H9 (cell line): Measurements from ENCODE around the gene DPP10. TPM values are rescaled to one million over a fixed set of nuclear protein-coding genes. Genes with fewer than 3 reads are reported as not detected.

Experiments used
- DNase-seq: peaks from one replicate; pipeline ENCODE4 v3.0.0-alpha.2; 2017
- H2AFZ ChIP-seq: one replicate; pipeline ENCODE4 v1.6.1; 2013; ENCODE audit warnings: mild to moderate bottlenecking, low read length, control low read depth, moderate library complexity
- H2AK5ac ChIP-seq: 2 replicates; pipeline ENCODE4 v1.6.1; 2013; ENCODE audit warnings: low read length, control low read depth, mixed read lengths; ENCODE audit not compliant: insufficient read length
- H2BK120ac ChIP-seq: one replicate; pipeline ENCODE4 v1.6.1; 2013; ENCODE audit warnings: low read depth, mild to moderate bottlenecking, low read length, control low read depth, inconsistent platforms; ENCODE audit not compliant: poor library complexity, severe bottlenecking
- H2BK12ac ChIP-seq: 2 replicates; pipeline ENCODE4 v1.6.1; 2013; ENCODE audit warnings: low read length, control low read depth, mixed read lengths, low read depth; ENCODE audit not compliant: insufficient read length
- H2BK15ac ChIP-seq: 2 replicates; pipeline ENCODE4 v1.6.1; 2013; ENCODE audit warnings: low read depth, low read length, control low read depth
- H2BK20ac ChIP-seq: one replicate; pipeline ENCODE4 v1.6.1; 2013; ENCODE audit warnings: low read depth, mild to moderate bottlenecking, low read length, control low read depth, inconsistent platforms; ENCODE audit not compliant: poor library complexity, severe bottlenecking
- H2BK5ac ChIP-seq: 2 replicates; pipeline ENCODE4 v1.6.1; 2013; ENCODE audit warnings: low read length, control low read depth, mixed read lengths; ENCODE audit not compliant: insufficient read length
- H3K14ac ChIP-seq: 2 replicates; pipeline ENCODE4 v1.6.1; 2013; ENCODE audit warnings: low read length, control low read depth; ENCODE audit not compliant: insufficient read depth
- H3K18ac ChIP-seq: 2 replicates; pipeline ENCODE4 v1.6.1; 2013; ENCODE audit warnings: low read depth, mild to moderate bottlenecking, mixed read lengths, low read length, control low read depth; ENCODE audit not compliant: insufficient read length
- H3K23ac ChIP-seq: 2 replicates; pipeline ENCODE4 v1.6.1; 2013; ENCODE audit warnings: low read length, control low read depth, mixed read lengths, low read depth; ENCODE audit not compliant: insufficient read length
- H3K23me2 ChIP-seq: 2 replicates; pipeline ENCODE4 v1.6.1; 2013; ENCODE audit warnings: low read depth, mild to moderate bottlenecking, mixed read lengths, low read length, control low read depth; ENCODE audit not compliant: insufficient read length, poor library complexity, severe bottlenecking
- H3K27ac ChIP-seq: 2 replicates; pipeline ENCODE4 v1.5.1; 2013; ENCODE audit warnings: low read length, control low read depth, mixed read lengths, low read depth; ENCODE audit not compliant: insufficient read length
- H3K27me3 ChIP-seq: 2 replicates; pipeline ENCODE4 v1.6.1; 2013; ENCODE audit warnings: low read length, control low read depth, inconsistent platforms; ENCODE audit not compliant: insufficient read depth
- H3K4ac ChIP-seq: 2 replicates; pipeline ENCODE4 v1.6.1; 2013; ENCODE audit warnings: low read depth, mild to moderate bottlenecking, control low read depth, inconsistent platforms, low read length, moderate library complexity
- H3K4me1 ChIP-seq: 2 replicates; pipeline ENCODE4 v1.6.1; 2013; ENCODE audit warnings: low read length, control low read depth, inconsistent platforms; ENCODE audit not compliant: insufficient read depth
- H3K4me2 ChIP-seq: 2 replicates; pipeline ENCODE4 v1.6.1; 2013; ENCODE audit warnings: low read length, control low read depth, mixed read lengths; ENCODE audit not compliant: insufficient read length, insufficient read depth
- H3K56ac ChIP-seq: 2 replicates; pipeline ENCODE4 v1.6.1; 2013; ENCODE audit warnings: low read depth, mild to moderate bottlenecking, mixed read lengths, low read length, control low read depth; ENCODE audit not compliant: insufficient read length
- H3K79me1 ChIP-seq: 2 replicates; pipeline ENCODE4 v1.6.1; 2013; ENCODE audit warnings: low read depth, mild to moderate bottlenecking, moderate library complexity, low read length, control low read depth, inconsistent platforms; ENCODE audit not compliant: insufficient read depth, poor library complexity, severe bottlenecking
- H3K79me2 ChIP-seq: 2 replicates; pipeline ENCODE4 v1.6.1; 2013; ENCODE audit warnings: low read length, control low read depth, inconsistent platforms; ENCODE audit not compliant: insufficient read depth
- H3K9ac ChIP-seq: 2 replicates; pipeline ENCODE4 v1.6.1; 2013; ENCODE audit warnings: low read length, control low read depth, mixed read lengths; ENCODE audit not compliant: insufficient read length; ENCODE audit errors: extremely low read depth
- H3K9me3 ChIP-seq: one replicate; pipeline ENCODE4 v1.6.1; 2013; ENCODE audit warnings: low read depth, low read length, inconsistent platforms; ENCODE audit not compliant: control insufficient read depth
- H3T11ph ChIP-seq: one replicate; pipeline ENCODE4 v1.6.1; 2013; ENCODE audit warnings: mild to moderate bottlenecking, low read length, control low read depth, inconsistent platforms
- H4K20me1 ChIP-seq: one replicate; pipeline ENCODE4 v1.6.1; 2013; ENCODE audit not compliant: control insufficient read depth, insufficient read length, insufficient read depth
- H4K5ac ChIP-seq: 2 replicates; pipeline ENCODE4 v1.6.1; 2013; ENCODE audit warnings: low read depth, mild to moderate bottlenecking, mixed read lengths, low read length, control low read depth; ENCODE audit not compliant: insufficient read length
- H4K8ac ChIP-seq: replicated peaks from 2 replicates; pipeline ENCODE4 v1.6.1; 2013; ENCODE audit warnings: low read length, control low read depth, mixed read lengths, low read depth; ENCODE audit not compliant: insufficient read length
- H4K91ac ChIP-seq: 2 replicates; pipeline ENCODE4 v1.6.1; 2013; ENCODE audit warnings: low read depth, mild to moderate bottlenecking, moderate library complexity, mixed read lengths, low read length, control low read depth; ENCODE audit not compliant: insufficient read length
- H3K27ac Mint-ChIP-seq, 3 experiments: 2 replicates in 2 of 3; 3 replicates in 1 of 3; pipeline ENCODE4 v1.8.0; 2020 to 2021; ENCODE audit warnings: mixed read lengths in 3 of 3, mild to moderate bottlenecking in 1 of 3, moderate library complexity in 1 of 3
- H3K27me3 Mint-ChIP-seq: 2 replicates; pipeline ENCODE4 v1.8.0; 2021; ENCODE audit warnings: low read depth, mild to moderate bottlenecking, moderate library complexity, mixed read lengths
- H3K36me3 Mint-ChIP-seq, 3 experiments: 2 replicates in 2 of 3; 3 replicates in 1 of 3; pipeline ENCODE4 v1.8.0; 2020 to 2021; ENCODE audit warnings: low read depth in 3 of 3, mixed read lengths in 3 of 3; ENCODE audit not compliant: insufficient read depth in 1 of 3
- H3K4me1 Mint-ChIP-seq, 2 experiments: 2 replicates each; pipeline ENCODE4 v1.8.0; 2020; ENCODE audit warnings: mixed read lengths in 2 of 2
- H3K4me3 Mint-ChIP-seq, 2 experiments: 2 replicates in 1 of 2; 3 replicates in 1 of 2; pipeline ENCODE4 v1.8.0; 2020 to 2021; ENCODE audit warnings: mild to moderate bottlenecking in 2 of 2, mixed read lengths in 2 of 2, moderate library complexity in 1 of 2
- H3K9me3 Mint-ChIP-seq, 2 experiments: 2 replicates in 1 of 2; 3 replicates in 1 of 2; pipeline ENCODE4 v1.8.0; 2020; ENCODE audit warnings: mild to moderate bottlenecking in 2 of 2, mixed read lengths in 2 of 2, moderate library complexity in 1 of 2
- WGBS: extraction: QIAGEN DNeasy Blood & Tissue Kit; methylation state at CpG from one replicate; pipeline ENCODE4 v1.1.7; 2013; ENCODE audit warnings: missing lambda C conversion rate, low lambda C conversion rate, mixed read lengths; ENCODE audit not compliant: insufficient read length; ENCODE audit errors: extremely low coverage; 5-methylcytosine and 5-hydroxymethylcytosine counted together
- total RNA-seq: library from RNA; stranded (reverse); gene quantifications from 2 replicates; pipeline ENCODE4 v1.2.1, GENCODE V29; 2021
- TF ChIP-seq, protein P1 (sequence below): fragments of 200-600 bp; sonication (generic); conservative IDR thresholded peaks from 3 replicates; pipeline ENCODE4 v1.8.0; 2021; ENCODE audit warnings: antibody characterized with exemption, mild to moderate bottlenecking

Gene DPP10
- total RNA-seq, 1 experiment from 2014 or later = 11.3 TPM

DNA sequence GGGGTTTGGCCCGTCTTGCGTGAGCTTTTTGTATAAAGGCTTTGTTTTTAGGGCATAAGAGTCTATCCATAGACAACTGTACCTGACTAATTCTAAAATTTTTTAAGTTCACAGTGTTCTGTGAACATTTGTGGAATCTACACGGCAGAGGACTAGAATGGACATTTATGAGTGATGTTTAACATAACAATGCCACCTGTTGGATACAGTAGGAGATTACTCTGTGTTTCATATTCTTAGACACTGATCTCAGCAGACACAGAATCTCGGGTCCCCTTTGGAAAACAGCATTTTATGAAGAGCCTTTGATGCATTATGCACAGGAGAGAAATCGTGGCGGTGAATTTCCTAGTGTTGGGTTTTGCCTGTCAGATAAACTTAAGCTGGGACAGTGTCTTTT lies 752.2 kb downstream of the DPP10 start:
- peaks cover 0 to 3% (median 0%) of the 10 kb centered on the region in 3 experiments; a peak in 1 of 7 replicates for H3K36me3 Mint-ChIP-seq
- no peaks in the 10 kb centered on the region; a peak in 1 of 4 replicates for H3K4me1 Mint-ChIP-seq
- H3K23ac ChIP-seq = no peak overlapping the region
- no peaks in the 10 kb centered on the region for H3K4me1 ChIP-seq
- H3K27me3 ChIP-seq = no peaks in the 10 kb centered on the region
- H2BK12ac ChIP-seq = no peak overlapping the region
- H3K14ac ChIP-seq = no peak overlapping the region
- H3K4me3 Mint-ChIP-seq = no peak overlapping the region
- H3K79me1 ChIP-seq = no peaks in the 10 kb centered on the region
- no peak overlapping the region for H3K9ac ChIP-seq
- H3K27me3 Mint-ChIP-seq = no peaks in the 10 kb centered on the region
- no peak overlapping the region for H2BK15ac ChIP-seq
- WGBS = no CpG with 5 or more reads among the region's 6 CpGs
- H4K8ac ChIP-seq = no peak overlapping the region
- TF ChIP-seq, protein P1, sequence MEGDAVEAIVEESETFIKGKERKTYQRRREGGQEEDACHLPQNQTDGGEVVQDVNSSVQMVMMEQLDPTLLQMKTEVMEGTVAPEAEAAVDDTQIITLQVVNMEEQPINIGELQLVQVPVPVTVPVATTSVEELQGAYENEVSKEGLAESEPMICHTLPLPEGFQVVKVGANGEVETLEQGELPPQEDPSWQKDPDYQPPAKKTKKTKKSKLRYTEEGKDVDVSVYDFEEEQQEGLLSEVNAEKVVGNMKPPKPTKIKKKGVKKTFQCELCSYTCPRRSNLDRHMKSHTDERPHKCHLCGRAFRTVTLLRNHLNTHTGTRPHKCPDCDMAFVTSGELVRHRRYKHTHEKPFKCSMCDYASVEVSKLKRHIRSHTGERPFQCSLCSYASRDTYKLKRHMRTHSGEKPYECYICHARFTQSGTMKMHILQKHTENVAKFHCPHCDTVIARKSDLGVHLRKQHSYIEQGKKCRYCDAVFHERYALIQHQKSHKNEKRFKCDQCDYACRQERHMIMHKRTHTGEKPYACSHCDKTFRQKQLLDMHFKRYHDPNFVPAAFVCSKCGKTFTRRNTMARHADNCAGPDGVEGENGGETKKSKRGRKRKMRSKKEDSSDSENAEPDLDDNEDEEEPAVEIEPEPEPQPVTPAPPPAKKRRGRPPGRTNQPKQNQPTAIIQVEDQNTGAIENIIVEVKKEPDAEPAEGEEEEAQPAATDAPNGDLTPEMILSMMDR = no peak
- no peaks in the 10 kb centered on the region for H3K9me3 Mint-ChIP-seq
- H3K27ac ChIP-seq = no peak overlapping the region
- H3K56ac ChIP-seq = no peak overlapping the region
- H2BK5ac ChIP-seq = no peak overlapping the region
- H4K5ac ChIP-seq = no peak overlapping the region
- no peaks in the 10 kb centered on the region for H3K79me2 ChIP-seq
- H2AK5ac ChIP-seq = no peak overlapping the region
- H3K9me3 ChIP-seq = no peaks in the 10 kb centered on the region
- H3T11ph ChIP-seq = no peak overlapping the region
- no peak overlapping the region for H4K91ac ChIP-seq
- no peaks in the 10 kb centered on the region for H4K20me1 ChIP-seq
- H2BK120ac ChIP-seq = no peak overlapping the region
- H3K4me2 ChIP-seq = no peak overlapping the region
- no peak overlapping the region for H3K4ac ChIP-seq
- H3K27ac Mint-ChIP-seq = no peak overlapping the region
- no peaks in the 10 kb centered on the region for H3K23me2 ChIP-seq
- DNase-seq = no peak
- H3K18ac ChIP-seq = no peak overlapping the region
- H2AFZ ChIP-seq = no peak overlapping the region
- no peak overlapping the region for H2BK20ac ChIP-seq
